ENCODE data around the gene INSRR.

The INSRR gene

GRCh38 chr1:156848461-156849150 lies 10.3 kb downstream of the INSRR start:
- DNase-seq (ENCODE audit: low spot score): no peak

GRCh38 chr1:156847591-156848460 lies 11.1 kb downstream of the INSRR start:
- no peak for DNase-seq (ENCODE audit: low spot score)

GRCh38 chr1:156846643-156847042 lies 12.3 kb downstream of the INSRR start:
- no peak for DNase-seq (ENCODE audit: low spot score)

GRCh38 chr1:156845953-156846545 lies 12.9 kb downstream of the INSRR start:
- DNase-seq (ENCODE audit: low spot score): no peak

GRCh38 chr1:156845055-156845952 lies 13.6 kb downstream of the INSRR start:
- no peak for DNase-seq (ENCODE audit: low spot score)

- no peak for DNase-seq (ENCODE audit: low spot score)
These were observed 14.3 kb downstream of the INSRR start for GRCh38 chr1:156844638-156845037.

GRCh38 chr1:156844102-156844501 lies 14.8 kb downstream of the INSRR start:
- DNase-seq (ENCODE audit: low spot score): no peak

- DNase-seq (ENCODE audit: low spot score): no peak
These were observed 16.2 kb downstream of the INSRR start for GRCh38 chr1:156842618-156843300.

- DNase-seq (ENCODE audit: low spot score): no peak
These were observed 17.5 kb downstream of the INSRR start for GRCh38 chr1:156841295-156841855.

GRCh38 chr1:156840898-156841279 lies 18.0 kb downstream of the INSRR start:
- no peak for DNase-seq (ENCODE audit: low spot score)

GRCh38 chr1:156840186-156840897 lies 18.6 kb downstream of the INSRR start:
- DNase-seq (ENCODE audit: low spot score): no peak

- no peak for DNase-seq (ENCODE audit: low spot score)
These were observed 19.3 kb downstream of the INSRR start for GRCh38 chr1:156839426-156840109.

GRCh38 chr1:156838972-156839371 lies 19.9 kb downstream of the INSRR start:
- DNase-seq (ENCODE audit: low spot score): no peak

- DNase-seq (ENCODE audit: low spot score): no peak
These were observed 22.0 kb downstream of the INSRR start for GRCh38 chr1:156836892-156837291.

- no peak for DNase-seq (ENCODE audit: low spot score)
These were observed 22.8 kb downstream of the INSRR start for GRCh38 chr1:156836041-156836654.

GRCh38 chr1:156834322-156834721 lies 24.6 kb downstream of the INSRR start:
- DNase-seq (ENCODE audit: low spot score): no peak

- no peak for DNase-seq (ENCODE audit: low spot score)
These were observed 25.3 kb downstream of the INSRR start for GRCh38 chr1:156833603-156834002.

GRCh38 chr1:156832434-156832833 lies 26.5 kb downstream of the INSRR start:
- DNase-seq (ENCODE audit: low spot score): no peak

- DNase-seq (ENCODE audit: low spot score): no peak
These were observed 30.4 kb downstream of the INSRR start for GRCh38 chr1:156828400-156829124.

Data from left forelimb (tissue), 1 donor.